ENCODE results near the gene SLC49A3.
"Not testable (repeated sequence)": the region's sequence is repeated elsewhere in the genome, so short reads cannot be mapped to it uniquely, and the experiment has no call there.

The SLC49A3 gene

GRCh38 chr4:721261-722168 lies 32.6 kb upstream of the SLC49A3 start:
- DNase-seq (ENCODE audit: low spot score), result no peak

GRCh38 chr4:720111-720860 lies 31.3 kb upstream of the SLC49A3 start:
- DNase-seq (ENCODE audit: low spot score), result no peak

GRCh38 chr4:718460-718859 lies 29.5 kb upstream of the SLC49A3 start:
- no peak for DNase-seq (ENCODE audit: low spot score)

- no peak for DNase-seq (ENCODE audit: low spot score)
Observed at GRCh38 chr4:717601-718320, 28.8 kb upstream of the SLC49A3 start.

GRCh38 chr4:714087-714486 lies 25.1 kb upstream of the SLC49A3 start:
- no peak for DNase-seq (ENCODE audit: low spot score)

- DNase-seq (ENCODE audit: low spot score), result no peak
Observed at GRCh38 chr4:712916-713632, 24.1 kb upstream of the SLC49A3 start.

GRCh38 chr4:712093-712492 lies 23.1 kb upstream of the SLC49A3 start:
- no peak for DNase-seq (ENCODE audit: low spot score)

GRCh38 chr4:710916-711315 lies 22.0 kb upstream of the SLC49A3 start:
- DNase-seq (ENCODE audit: low spot score), result no peak

GRCh38 chr4:710116-710515 lies 21.2 kb upstream of the SLC49A3 start:
- no peak for DNase-seq (ENCODE audit: low spot score)

- DNase-seq (ENCODE audit: low spot score), result no peak
Observed at GRCh38 chr4:709348-709747, 20.4 kb upstream of the SLC49A3 start.

- DNase-seq (ENCODE audit: low spot score), result no peak
Observed at GRCh38 chr4:708631-708933, 19.6 kb upstream of the SLC49A3 start.

- no peak for DNase-seq (ENCODE audit: low spot score)
Observed at GRCh38 chr4:707929-708630, 19.1 kb upstream of the SLC49A3 start.

- no peak for DNase-seq (ENCODE audit: low spot score)
Observed at GRCh38 chr4:706834-707598, 18.1 kb upstream of the SLC49A3 start.

GRCh38 chr4:706083-706633 lies 17.2 kb upstream of the SLC49A3 start:
- not testable (repeated sequence) for DNase-seq (ENCODE audit: low spot score)

GRCh38 chr4:705278-706082 lies 16.5 kb upstream of the SLC49A3 start, which contains the start of gene PCGF3:
PCGF3 (plus strand) TSS chr4:705832; CDS start chr4:733681, 27,849 bp downstream.
- peak; percentile 100 for DNase-seq (ENCODE audit: low spot score)

GRCh38 chr4:704971-705277 lies 16.0 kb upstream of the SLC49A3 start:
- no peak for DNase-seq (ENCODE audit: low spot score)

GRCh38 chr4:704198-704891 lies 15.4 kb upstream of the SLC49A3 start:
- DNase-seq (ENCODE audit: low spot score), result no peak

GRCh38 chr4:703336-704197 lies 14.6 kb upstream of the SLC49A3 start:
- DNase-seq (ENCODE audit: low spot score), result no peak
